Lower lobe of right lung (tissue), 2 donors: ENCODE results near the gene DLL4. TPM values are rescaled to one million over a fixed set of nuclear protein-coding genes. Genes with fewer than 3 reads are reported as not detected.

ENCODE experiments used
- ATAC-seq, 2 donors: fragments of 200-7000 bp; cut with Tn5 transposase; one replicate each; pipeline ENCODE4 v1.9.1; 2020 to 2022; ENCODE audit warnings: mild to moderate bottlenecking in 2 of 2, moderate library complexity in 2 of 2
- DNase-seq: peaks from one replicate; pipeline ENCODE4 v3.0.0-alpha.2; 2020
- H3K27ac ChIP-seq: fragments of 200-600 bp; one replicate; pipeline ENCODE4 v1.8.0; 2022
- H3K27me3 ChIP-seq: fragments of 200-600 bp; one replicate; pipeline ENCODE4 v1.8.0; 2022; ENCODE audit warnings: low read depth
- H3K36me3 ChIP-seq: fragments of 200-600 bp; one replicate; pipeline ENCODE4 v1.8.0; 2022; ENCODE audit warnings: mild to moderate bottlenecking
- H3K4me1 ChIP-seq: fragments of 200-600 bp; one replicate; pipeline ENCODE4 v1.8.0; 2022
- H3K4me3 ChIP-seq: fragments of 200-600 bp; one replicate; pipeline ENCODE4 v1.8.0; 2022; ENCODE audit warnings: mild to moderate bottlenecking
- H3K9me3 ChIP-seq: fragments of 200-600 bp; one replicate; pipeline ENCODE4 v1.8.0; 2022
- intact Hi-C: fragments of 100-400 bp; cut with DNase I; formaldehyde crosslinking; loops from one replicate; pipeline ENCODE4 v1.11.0; 2022
- total RNA-seq: library from RNA; stranded (reverse); fragmentation: NEBNext Ultra II Directional; extraction: Animal tissue kit (Norgen Biotek cat#: 25700); gene quantifications from one replicate; pipeline ENCODE4 v1.2.1, GENCODE V29; 2021
- TF ChIP-seq, protein P1 (sequence below): fragments of 200-600 bp; IDR thresholded peaks from one replicate; pipeline ENCODE4 v1.8.0; 2022; ENCODE audit warnings: antibody characterized with exemption, mild to moderate bottlenecking
- donor health status: DM: no; HTN: yes; CAD: no; lungs with severe emphysema.

The DLL4 gene
- total RNA-seq, 1 donor from 2014 or later, result 21.3 TPM

- Histone ChIP-seq H3K4me1 (no peaks in the 10 kb centered on the region), H3K27me3 (no peaks in the 10 kb centered on the region), H3K9me3 (no peaks in the 10 kb centered on the region), H3K36me3 (peaks cover 88% of the 10 kb centered on the region), H3K27ac (no peak overlapping the region), H3K4me3 (no peak overlapping the region)
- intact Hi-C loops, result no loop called here
- TF ChIP-seq, protein P1, sequence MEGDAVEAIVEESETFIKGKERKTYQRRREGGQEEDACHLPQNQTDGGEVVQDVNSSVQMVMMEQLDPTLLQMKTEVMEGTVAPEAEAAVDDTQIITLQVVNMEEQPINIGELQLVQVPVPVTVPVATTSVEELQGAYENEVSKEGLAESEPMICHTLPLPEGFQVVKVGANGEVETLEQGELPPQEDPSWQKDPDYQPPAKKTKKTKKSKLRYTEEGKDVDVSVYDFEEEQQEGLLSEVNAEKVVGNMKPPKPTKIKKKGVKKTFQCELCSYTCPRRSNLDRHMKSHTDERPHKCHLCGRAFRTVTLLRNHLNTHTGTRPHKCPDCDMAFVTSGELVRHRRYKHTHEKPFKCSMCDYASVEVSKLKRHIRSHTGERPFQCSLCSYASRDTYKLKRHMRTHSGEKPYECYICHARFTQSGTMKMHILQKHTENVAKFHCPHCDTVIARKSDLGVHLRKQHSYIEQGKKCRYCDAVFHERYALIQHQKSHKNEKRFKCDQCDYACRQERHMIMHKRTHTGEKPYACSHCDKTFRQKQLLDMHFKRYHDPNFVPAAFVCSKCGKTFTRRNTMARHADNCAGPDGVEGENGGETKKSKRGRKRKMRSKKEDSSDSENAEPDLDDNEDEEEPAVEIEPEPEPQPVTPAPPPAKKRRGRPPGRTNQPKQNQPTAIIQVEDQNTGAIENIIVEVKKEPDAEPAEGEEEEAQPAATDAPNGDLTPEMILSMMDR, result no peak
- DNase-seq, result no peak
- no peak for ATAC-seq
These were observed 56.6 kb downstream of the DLL4 start for GRCh38 chr15:40985541-40986330.

DNA sequence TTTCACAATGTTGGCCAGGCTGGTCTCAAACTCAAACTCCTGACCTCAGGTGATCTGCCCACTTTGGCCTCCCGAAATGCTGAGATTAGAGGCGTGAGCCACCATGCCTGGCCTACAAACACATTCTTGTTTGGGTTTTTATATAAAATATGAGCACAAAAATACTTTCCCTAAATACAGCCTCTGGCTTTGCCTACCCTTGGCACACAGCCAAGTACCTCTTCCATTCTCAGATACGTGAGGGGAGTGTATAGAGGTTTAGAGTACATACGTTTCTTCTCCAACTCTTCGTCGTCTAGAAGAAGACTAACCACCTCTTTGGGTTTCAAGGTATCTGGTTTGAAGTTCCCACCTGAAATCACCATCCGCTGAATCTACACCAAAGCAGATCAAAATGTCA is 57.7 kb downstream of the DLL4 start:
- ATAC-seq (no peak), DNase-seq (no peak)
- H3K27me3 ChIP-seq, result no peaks in the 10 kb centered on the region
- no peaks in the 10 kb centered on the region for H3K9me3 ChIP-seq
- no peak overlapping the region for H3K4me3 ChIP-seq
- intact Hi-C loops, result no loop called here
- no peaks in the 10 kb centered on the region for H3K4me1 ChIP-seq
- H3K36me3 ChIP-seq, result peaks cover 88% of the 10 kb centered on the region
- TF ChIP-seq, protein P1, result no peak
- no peak overlapping the region for H3K27ac ChIP-seq

GRCh38 chr15:40988156-40988555 is 59.0 kb downstream of the DLL4 start:
- intact Hi-C loops, result no loop called here
- Histone ChIP-seq H3K9me3 (no peaks in the 10 kb centered on the region), H3K27ac (no peak overlapping the region), H3K4me3 (no peak overlapping the region), H3K27me3 (no peaks in the 10 kb centered on the region), H3K36me3 (peaks cover 83% of the 10 kb centered on the region), H3K4me1 (no peaks in the 10 kb centered on the region)
- DNase-seq (no peak), ATAC-seq (no peak)
- TF ChIP-seq, protein P1, result no peak

Other genes starting within 250 kb of the DLL4 start
- 1.1 TPM for gene RAD51, start 234.2 kb upstream of the DLL4 start, total RNA-seq
- gene RMDN3, start 174.1 kb upstream of the DLL4 start, total RNA-seq, result 101 TPM
- 99.5 TPM for gene GCHFR, start 165.3 kb upstream of the DLL4 start, total RNA-seq
- gene C15orf62, start 159.4 kb upstream of the DLL4 start, total RNA-seq, result 2.4 TPM
- 29.6 TPM for gene ZFYVE19, start 122.3 kb upstream of the DLL4 start, total RNA-seq
- gene DNAJC17, start 121.9 kb upstream of the DLL4 start, total RNA-seq, result 28.4 TPM
- gene PPP1R14D, start 100.6 kb upstream of the DLL4 start, total RNA-seq, result 0.53 TPM
- 76.5 TPM for gene SPINT1, start 85.3 kb upstream of the DLL4 start, total RNA-seq
- 1.5 TPM for gene RHOV, start 55.1 kb upstream of the DLL4 start, total RNA-seq
- 24.0 TPM for gene VPS18, start 34.9 kb upstream of the DLL4 start, total RNA-seq
- 1.8 TPM for gene CHAC1, start 24.1 kb downstream of the DLL4 start, total RNA-seq
- 25.0 TPM for gene INO80, start 186.9 kb downstream of the DLL4 start, total RNA-seq